K562 (cell line): ENCODE measurements around the gene SNX15. TPM values are rescaled to one million over a fixed set of nuclear protein-coding genes. Genes with fewer than 3 reads are reported as not detected.
A peak's percentile ranks its signal among the peaks of the same experiment; 100 is the strongest.
"Not testable (repeated sequence)": the region's sequence is repeated elsewhere in the genome, so short reads cannot be mapped to it uniquely, and the experiment has no call there.

Experiments
- ATAC-seq: fragments of 200-7000 bp; cut with Tn5 transposase; 3 replicates; pipeline ENCODE4 v1.9.1; 2020; ENCODE audit warnings: moderate library complexity
- BruUV-seq: library from RNA; stranded (reverse); fragments of 400-500 nt; replicated peaks from 2 replicates; lab custom pipeline; 2021; lab: Mats Ljungman, UMichigan
- CTCF ChIA-PET: fragments of 300-600 bp; formaldehyde crosslinking; extraction: SDS; loops from one replicate; lab custom pipeline; 2021; ENCODE audit warnings: low intra/inter-chr PET ratio; lab: Yijun Ruan, JAX
- POLR2A ChIA-PET: fragments of 300-600, 350-650 bp; sonication (Branson Sonifier 250); formaldehyde crosslinking; extraction: SDS; loops from one replicate; lab custom pipeline; 2021; ENCODE audit warnings: antibody characterized with exemption, inconsistent platforms; lab: Yijun Ruan, JAX
- DNase-seq, 4 experiments: peaks; one replicate each; pipeline versions ENCODE4 v3.0.0 to v3.0.0-alpha.2; 2011 to 2018; ENCODE audit warnings: low spot score in 3 of 4, mixed read lengths in 3 of 4; ENCODE audit errors: extremely low read depth in 1 of 4
- FAIRE-seq: peaks from 2 replicates; lab custom pipeline; 2011; peaks lifted over from hg19 to GRCh38; lab: Jason Lieb, UNC
- H2AFZ ChIP-seq: 2 replicates; pipeline ENCODE4 v1.6.0; 2011; ENCODE audit warnings: low read depth, low read length, control low read depth, inconsistent platforms
- H3K27ac ChIP-seq: fragments of 200-600 bp; 3 replicates; pipeline ENCODE4 v1.8.0; 2011; ENCODE audit warnings: low read depth, mild to moderate bottlenecking, control low read depth, inconsistent platforms, low read length, moderate library complexity, mixed read lengths; ENCODE audit errors: extremely low read depth
- H3K27me3 ChIP-seq, 2 experiments: fragments of 300-600 bp in 1 of 2; 2 replicates in 1 of 2; 3 replicates in 1 of 2; pipeline versions ENCODE4 v1.6.0 to v1.8.0; 2011; ENCODE audit warnings: inconsistent platforms in 2 of 2, low read length in 2 of 2, mild to moderate bottlenecking in 1 of 2, mixed read lengths in 1 of 2, moderate library complexity in 1 of 2; ENCODE audit not compliant: control insufficient read depth in 2 of 2, insufficient read depth in 2 of 2
- H3K36me3 ChIP-seq: fragments of 300-600 bp; 3 replicates; pipeline ENCODE4 v1.8.0; 2011; ENCODE audit warnings: mild to moderate bottlenecking, low read length, inconsistent platforms; ENCODE audit not compliant: control insufficient read depth, insufficient read depth
- H3K4me1 ChIP-seq, 2 experiments: fragments of 200-600 bp in 1 of 2; replicated peaks in 1 of 2; 2 replicates in 1 of 2; 3 replicates in 1 of 2; pipeline versions ENCODE4 v1.5.1 to v1.8.0; 2011; ENCODE audit warnings: inconsistent platforms in 2 of 2, low read length in 2 of 2, mild to moderate bottlenecking in 1 of 2, mixed read lengths in 1 of 2, moderate library complexity in 1 of 2; ENCODE audit not compliant: control insufficient read depth in 2 of 2, insufficient read depth in 2 of 2
- H3K4me2 ChIP-seq: 2 replicates; pipeline ENCODE4 v1.6.1; 2011; ENCODE audit warnings: low read length, control low read depth, inconsistent platforms, mixed read lengths; ENCODE audit not compliant: insufficient read depth
- H3K4me3 ChIP-seq: fragments of 200-600 bp; sonication (generic), shearing (Covaris generic); 2 replicates; pipeline ENCODE4 v1.5.1; 2016; ENCODE audit warnings: control low read depth, inconsistent platforms
- H3K79me2 ChIP-seq: fragments of 200-600 bp; 3 replicates; pipeline ENCODE4 v1.8.0; 2011; ENCODE audit warnings: low read length, inconsistent platforms; ENCODE audit not compliant: control insufficient read depth, insufficient read depth
- H3K9ac ChIP-seq, 2 experiments: 2 replicates each; pipeline versions ENCODE4 v1.6.0 to v1.6.1; 2011; ENCODE audit warnings: low read depth in 2 of 2, low read length in 2 of 2, control low read depth in 1 of 2, inconsistent platforms in 1 of 2, mild to moderate bottlenecking in 1 of 2, mixed read lengths in 1 of 2; ENCODE audit not compliant: insufficient read depth in 1 of 2
- H3K9me1 ChIP-seq: one replicate; pipeline ENCODE4 v1.6.0; 2011; ENCODE audit warnings: inconsistent platforms, mild to moderate bottlenecking, low read length, moderate library complexity; ENCODE audit not compliant: control insufficient read depth, insufficient read depth
- H3K9me3 ChIP-seq: replicated peaks from 2 replicates; pipeline ENCODE4 v1.5.1; 2011; ENCODE audit warnings: low read depth, low read length, inconsistent platforms; ENCODE audit not compliant: control insufficient read depth, insufficient read depth
- H4K20me1 ChIP-seq: replicated peaks from 2 replicates; pipeline ENCODE4 v1.6.1; 2011; ENCODE audit warnings: low read length, inconsistent platforms, mixed read lengths; ENCODE audit not compliant: control insufficient read depth, insufficient read depth
- BRD9 ChIP-seq: fragments of 450-650 bp; IDR thresholded peaks from 2 replicates; pipeline ENCODE4 v1.6.1; 2018; ENCODE audit warnings: low read depth; ENCODE audit not compliant: partially characterized antibody
- CTBP1 ChIP-seq: fragments of 450-650 bp; IDR thresholded peaks from 2 replicates; pipeline ENCODE4 v1.6.1; 2016; ENCODE audit warnings: borderline replicate concordance
- NEUROD1 ChIP-seq: fragments of 150-350 bp; IDR thresholded peaks from 2 replicates; pipeline ENCODE4 v1.6.1; 2014; ENCODE audit warnings: borderline replicate concordance, low read length, low read depth; ENCODE audit not compliant: partially characterized antibody
- NRF1 ChIP-seq, 2 experiments: fragments of 450-650 bp; IDR thresholded peaks in 1 of 2; conservative IDR thresholded peaks in 1 of 2; 2 replicates each; pipeline ENCODE4 v1.6.1; 2014; ENCODE audit warnings: mild to moderate bottlenecking in 2 of 2
- PML ChIP-seq: IDR thresholded peaks from 2 replicates; pipeline ENCODE4 v1.6.1; 2012; ENCODE audit warnings: low read length, inconsistent platforms
- POLR2A ChIP-seq: fragments of 450-650 bp; conservative IDR thresholded peaks from 2 replicates; pipeline ENCODE4 v1.6.1; 2016
- RBM17 ChIP-seq: fragments of 200-400 bp; formaldehyde crosslinking; IDR thresholded peaks from 2 replicates; pipeline ENCODE4 v1.6.1; 2017; ENCODE audit warnings: low read depth, mild to moderate bottlenecking, low read length, borderline replicate concordance
- ZBED1 ChIP-seq: IDR thresholded peaks from 2 replicates; pipeline ENCODE4 v1.6.1; 2014
- ZNF324 ChIP-seq: fragments of 250-450 bp; sonication (Bioruptor Pico); IDR thresholded peaks from 2 replicates; pipeline ENCODE4 v1.4.0; 2020; ENCODE audit warnings: mild to moderate bottlenecking
- ZNF507 ChIP-seq: conservative IDR thresholded peaks from 2 replicates; pipeline ENCODE4 v1.6.1; 2017; ENCODE audit warnings: missing genetic modification characterization, missing compliant biosample characterization
- ZNF584 ChIP-seq: fragments of 200-800 bp; sonication (Bioruptor generic); IDR thresholded peaks from 2 replicates; pipeline ENCODE4 v1.6.1; 2016; ENCODE audit warnings: low read depth, mild to moderate bottlenecking, missing genetic modification characterization, missing compliant biosample characterization
- ZNF589 ChIP-seq: fragments of 200-800 bp; sonication (Bioruptor generic); IDR thresholded peaks from 2 replicates; pipeline ENCODE4 v1.6.1; 2016; ENCODE audit warnings: low read depth, missing genetic modification characterization, missing compliant biosample characterization
- WGBS: fragments of 100-300 bp; shearing (Covaris generic); methylation state at CpG from one replicate; pipeline ENCODE4 v1.1.6; 2016; ENCODE audit warnings: low coverage, mixed read lengths; ENCODE audit not compliant: insufficient coverage; ENCODE audit errors: missing lambda C conversion rate; 5-methylcytosine and 5-hydroxymethylcytosine counted together
- in situ Hi-C: fragments of 300-500 bp; cut with MboI; formaldehyde crosslinking; loops from 4 replicates; pipeline ENCODE4 v1.15.0; 2018; ENCODE audit warnings: inconsistent platforms, mixed read lengths
- intact Hi-C: fragments of 100-400 bp; cut with micrococcal nuclease; formaldehyde crosslinking; loops from 2 replicates; pipeline ENCODE4 v1.14.2; 2022
- polyA plus RNA-seq, 8 experiments: library from polyadenylated mRNA; depleted of rRNA in 4 of 8; stranded (reverse) in 5 of 8; unstranded in 3 of 8; fragments of >200 nt; fragmentation: Nextera tagmentation in 2 of 8; fragmentation: Illumina TruSeq in 1 of 8; extraction: Ambion mirVana in 2 of 8; extraction: Trizol in 1 of 8; gene quantifications; 2 replicates each; pipeline versions ENCODE4 v1.2.1 to v1.2.3, GENCODE V29; 2011 to 2014; ENCODE audit warnings: inconsistent platforms in 1 of 8, missing spikeins in 1 of 8
- total RNA-seq, 7 experiments: library from RNA; depleted of rRNA in 6 of 7; stranded (reverse); fragments of >200 nt in 6 of 7; fragmentation: Illumina TruSeq in 2 of 7; extraction: Trizol in 2 of 7; gene quantifications; 2 replicates each; pipeline versions ENCODE4 v1.2.1 to v1.2.3, GENCODE V29; 2011 to 2021; ENCODE audit warnings: low replicate concordance in 1 of 7
- TF ChIP-seq, protein P1 (sequence below): fragments of 450-650 bp; IDR thresholded peaks from 2 replicates; pipeline ENCODE4 v1.7.0; 2016; ENCODE audit warnings: borderline replicate concordance
- TF ChIP-seq, protein P2 (sequence below), 2 experiments: fragments of 450-650 bp in 1 of 2; sonication (generic) in 1 of 2; formaldehyde crosslinking; conservative IDR thresholded peaks; 2 replicates each; pipeline versions ENCODE4 v1.4.0 to v1.8.1; 2020 to 2022; ENCODE audit warnings: mild to moderate bottlenecking in 1 of 2, missing genetic modification reagents in 1 of 2
- TF ChIP-seq, protein P3 (sequence below), 2 experiments: IDR thresholded peaks; 2 replicates each; pipeline ENCODE4 v1.6.1; 2011; ENCODE audit warnings: borderline replicate concordance in 1 of 2, control low read depth in 1 of 2, low read depth in 1 of 2, low read length in 1 of 2, mild to moderate bottlenecking in 1 of 2, mixed read lengths in 1 of 2, moderate library complexity in 1 of 2; ENCODE audit not compliant: insufficient read depth in 1 of 2, insufficient read length in 1 of 2, poor library complexity in 1 of 2, severe bottlenecking in 1 of 2; ENCODE audit errors: extremely low read depth in 1 of 2

SNX15 gene
- total and polyA plus RNA-seq, 9 of the 15 experiments (the other 6 are each of a cell fraction or from before 2014, with no cell fraction given) = 1.8 to 27.8 (median 15.2) TPM

DNA sequence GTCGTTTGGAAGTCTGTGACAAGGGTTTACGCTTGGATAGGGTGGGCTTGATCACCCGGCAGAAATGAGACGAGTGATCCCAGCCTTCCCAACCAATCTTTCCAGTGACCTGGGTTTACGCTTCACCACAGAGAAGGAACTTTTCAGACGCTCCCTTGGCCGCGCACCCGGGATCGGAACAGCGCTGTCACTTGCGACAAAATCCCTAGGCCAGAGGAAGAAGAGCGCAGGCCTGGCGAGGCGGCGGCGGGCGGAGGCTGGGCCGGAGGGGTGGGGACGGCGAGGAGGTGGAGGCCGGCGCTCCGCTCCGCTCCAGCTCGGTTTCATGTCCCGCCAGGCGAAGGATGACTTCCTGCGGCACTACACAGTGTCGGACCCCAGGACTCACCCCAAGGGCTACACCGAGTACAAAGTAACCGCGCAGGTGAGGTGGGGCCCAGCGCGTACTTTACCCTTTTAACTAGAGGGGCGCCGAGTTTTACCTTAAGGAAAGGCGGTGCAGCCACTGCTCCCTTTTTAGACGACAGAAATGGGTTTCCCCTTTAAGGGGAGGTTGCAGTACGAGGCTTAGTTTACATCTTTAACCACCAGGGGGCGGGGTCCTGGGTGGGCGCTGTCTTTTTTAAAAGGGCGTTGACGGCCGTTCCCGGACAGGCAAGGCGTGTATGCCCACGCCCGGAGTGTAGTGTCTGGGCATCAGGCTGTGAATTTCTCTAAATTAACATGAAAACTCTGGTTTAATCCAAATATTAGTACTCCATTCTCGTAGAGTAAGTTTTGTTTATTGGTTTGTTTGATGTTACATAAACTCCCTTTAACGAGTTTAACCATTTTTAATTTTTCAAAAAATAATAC, at the start of gene SNX15 (continued):
- TF ChIP-seq, protein P1, sequence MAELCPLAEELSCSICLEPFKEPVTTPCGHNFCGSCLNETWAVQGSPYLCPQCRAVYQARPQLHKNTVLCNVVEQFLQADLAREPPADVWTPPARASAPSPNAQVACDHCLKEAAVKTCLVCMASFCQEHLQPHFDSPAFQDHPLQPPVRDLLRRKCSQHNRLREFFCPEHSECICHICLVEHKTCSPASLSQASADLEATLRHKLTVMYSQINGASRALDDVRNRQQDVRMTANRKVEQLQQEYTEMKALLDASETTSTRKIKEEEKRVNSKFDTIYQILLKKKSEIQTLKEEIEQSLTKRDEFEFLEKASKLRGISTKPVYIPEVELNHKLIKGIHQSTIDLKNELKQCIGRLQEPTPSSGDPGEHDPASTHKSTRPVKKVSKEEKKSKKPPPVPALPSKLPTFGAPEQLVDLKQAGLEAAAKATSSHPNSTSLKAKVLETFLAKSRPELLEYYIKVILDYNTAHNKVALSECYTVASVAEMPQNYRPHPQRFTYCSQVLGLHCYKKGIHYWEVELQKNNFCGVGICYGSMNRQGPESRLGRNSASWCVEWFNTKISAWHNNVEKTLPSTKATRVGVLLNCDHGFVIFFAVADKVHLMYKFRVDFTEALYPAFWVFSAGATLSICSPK = peak; percentile 100
- TF ChIP-seq POLR2A (peak; percentile 75), BRD9 (no peak), ZBED1 (no peak), ZNF324 (no peak), RBM17 (no peak), CTBP1 (peak; percentile 89), ZNF589 (CRISPR knock-in tag) (no peak), NEUROD1 (peak; percentile 96), ZNF584 (CRISPR knock-in tag) (no peak), NRF1 (conservative IDR thresholded peaks at IDR 0.05 in 1 of 2, IDR thresholded peaks at IDR 0.05 in 1 of 2) (peak; percentile 85 to 88), PML (0 out of 2 replicates have a peak, but pooled peaks have one; percentile 25), ZNF507 (tag) (no peak)
- TF ChIP-seq, protein P2, sequence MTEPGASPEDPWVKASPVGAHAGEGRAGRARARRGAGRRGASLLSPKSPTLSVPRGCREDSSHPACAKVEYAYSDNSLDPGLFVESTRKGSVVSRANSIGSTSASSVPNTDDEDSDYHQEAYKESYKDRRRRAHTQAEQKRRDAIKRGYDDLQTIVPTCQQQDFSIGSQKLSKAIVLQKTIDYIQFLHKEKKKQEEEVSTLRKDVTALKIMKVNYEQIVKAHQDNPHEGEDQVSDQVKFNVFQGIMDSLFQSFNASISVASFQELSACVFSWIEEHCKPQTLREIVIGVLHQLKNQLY (CRISPR knock-in tag; conservative IDR thresholded peaks at IDR 0.05) = 0 out of 4 replicates have a peak, but pooled peaks of 1 of the 2 experiments have one; percentile 56
- TF ChIP-seq, protein P3, sequence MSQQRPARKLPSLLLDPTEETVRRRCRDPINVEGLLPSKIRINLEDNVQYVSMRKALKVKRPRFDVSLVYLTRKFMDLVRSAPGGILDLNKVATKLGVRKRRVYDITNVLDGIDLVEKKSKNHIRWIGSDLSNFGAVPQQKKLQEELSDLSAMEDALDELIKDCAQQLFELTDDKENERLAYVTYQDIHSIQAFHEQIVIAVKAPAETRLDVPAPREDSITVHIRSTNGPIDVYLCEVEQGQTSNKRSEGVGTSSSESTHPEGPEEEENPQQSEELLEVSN (IDR thresholded peaks at IDR 0.05; ENCODE audit: borderline replicate concordance in 1 of 2, extremely low read depth in 1 of 2, insufficient read depth in 1 of 2, insufficient read length in 1 of 2, low read depth in 1 of 2, low read length in 1 of 2, poor library complexity in 1 of 2, severe bottlenecking in 1 of 2) = peak; percentile 86 to 88

DNA sequence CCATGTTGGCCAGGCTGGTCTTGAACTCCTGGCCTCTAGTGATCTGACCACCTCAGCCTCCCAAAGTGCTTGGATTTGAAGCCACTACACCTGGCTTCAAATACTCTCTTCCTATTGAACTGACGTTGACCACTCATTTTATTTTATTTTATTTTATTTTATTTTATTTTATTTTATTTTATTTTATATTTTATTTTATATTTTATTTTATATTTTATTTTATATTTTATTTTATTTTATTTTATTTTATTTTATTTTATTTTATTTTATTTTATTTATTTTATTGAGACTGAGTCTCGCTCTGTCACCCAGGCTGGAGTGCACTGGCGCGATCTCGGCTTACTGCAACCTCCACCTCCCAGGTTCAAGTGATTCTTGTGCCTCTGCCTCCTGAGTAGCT, 43.9 kb upstream of the SNX15 start:
- H2AFZ ChIP-seq, H3K9me1 ChIP-seq, BruUV-seq, CTCF ChIA-PET, H3K4me2 ChIP-seq, H3K4me3 ChIP-seq, H3K36me3 ChIP-seq, H3K9me3 ChIP-seq, POLR2A ChIA-PET, in situ Hi-C loops, H3K27ac ChIP-seq, intact Hi-C loops, H3K9ac ChIP-seq, H3K27me3 ChIP-seq, H4K20me1 ChIP-seq, DNase-seq, H3K79me2 ChIP-seq, ATAC-seq, H3K4me1 ChIP-seq, FAIRE-seq: not testable (repeated sequence)
- 79% methylated on average over 5 of the region's 5 CpGs for WGBS
